DMS153 (cell line): ENCODE measurements around the gene DIPK1B.

Experiments used
- DNase-seq: peaks from one replicate; lab custom pipeline; 2025; lab: John Stamatoyannopoulos, UW

Gene DIPK1B

GRCh38 chr9:136720251-136720897 is 8.0 kb downstream of the DIPK1B start:
- DNase-seq, result no peak

- DNase-seq, result no peak
These were observed 8.5 kb downstream of the DIPK1B start for GRCh38 chr9:136720898-136721338.

- no peak for DNase-seq
These were observed 9.1 kb downstream of the DIPK1B start for GRCh38 chr9:136721339-136722092.

GRCh38 chr9:136722093-136722968 is 10.0 kb downstream of the DIPK1B start:
- DNase-seq, result no peak

GRCh38 chr9:136722969-136723356 is 10.6 kb downstream of the DIPK1B start:
- DNase-seq, result no peak

- no peak for DNase-seq
These were observed 11.1 kb downstream of the DIPK1B start for GRCh38 chr9:136723362-136723976.

GRCh38 chr9:136723989-136724388 is 11.6 kb downstream of the DIPK1B start:
- DNase-seq, result no peak

- no peak for DNase-seq
These were observed 12.4 kb downstream of the DIPK1B start for GRCh38 chr9:136724772-136725171.

GRCh38 chr9:136725612-136726011 is 13.2 kb downstream of the DIPK1B start:
- DNase-seq, result no peak

- no peak for DNase-seq
These were observed 13.7 kb downstream of the DIPK1B start for GRCh38 chr9:136726118-136726517.

GRCh38 chr9:136726631-136727191 is 14.3 kb downstream of the DIPK1B start:
- no peak for DNase-seq

- DNase-seq, result peak; percentile 19
These were observed 15.7 kb downstream of the DIPK1B start for GRCh38 chr9:136728080-136728547.

GRCh38 chr9:136728548-136729123 is 16.3 kb downstream of the DIPK1B start:
- no peak for DNase-seq

- DNase-seq, result no peak
These were observed 16.8 kb downstream of the DIPK1B start for GRCh38 chr9:136729144-136729543.

GRCh38 chr9:136729926-136730325 is 17.6 kb downstream of the DIPK1B start:
- DNase-seq, result no peak

- no peak for DNase-seq
These were observed 20.2 kb downstream of the DIPK1B start for GRCh38 chr9:136732444-136733178.

GRCh38 chr9:136733611-136734010 is 21.2 kb downstream of the DIPK1B start:
- DNase-seq, result no peak

GRCh38 chr9:136734837-136735496 is 22.6 kb downstream of the DIPK1B start:
- no peak for DNase-seq

- no peak for DNase-seq
These were observed 23.6 kb downstream of the DIPK1B start for GRCh38 chr9:136735812-136736480.
